ENCODE data around the gene VRK3. TPM values are rescaled to one million over a fixed set of nuclear protein-coding genes. Genes with fewer than 3 reads are reported as not detected.
"Not testable (repeated sequence)": the region's sequence is repeated elsewhere in the genome, so short reads cannot be mapped to it uniquely, and the experiment has no call there.

VRK3 gene
- total RNA-seq (100 to 1,000 TPM in 2 of 5 donors, 10 to 100 TPM in 3; 84.0 to 104 (median 99.3) TPM), total RNA-seq (29.4 to 82.8 (median 68.6) reads per million in 29 experiments)
- total RNA-seq (2013), result 64.3 TPM

- H3K27me3 ChIP-seq (replicated peaks in 1 of 2; ENCODE audit: control insufficient read depth in 2 of 2, extremely low read depth in 1 of 2, insufficient read depth in 2 of 2, low read length in 1 of 2), result no peaks in the 10 kb centered on the region
- Mint-ChIP-seq H3K27me3 (no peaks in the 10 kb centered on the region), H3K4me3 (peak within 1 kb of the TSS; percentile 87 to 93 (median 92)), H3K27ac (peak within 1 kb of the TSS; percentile 99 to 100), H3K9me3 (no peaks in the 10 kb centered on the region), H3K36me3 (peaks cover 10% of the 10 kb centered on the region), H3K4me1 (peaks cover 35 to 58% (median 58%) of the 10 kb centered on the region in 3 donors)
- under 1% methylated on average over 48 of the region's 59 CpGs for WGBS (ENCODE audit: insufficient coverage)
- ChIA-PET CTCF (interaction anchor here in 1 of 2 donors (0.9 kb wide), 2 partner anchors 34 to 111 kb away, joined by 3 to 4 read pairs; no protein-coding TSS in a partner anchor), POLR2A (no interaction called here)
- ATAC-seq (replicated peaks in 1 of 4) (peak; percentile 85 to 88 (median 86)), DNase-seq (peak; percentile 92 to 100 (median 98))
- peaks cover 3 to 43% of the 10 kb centered on the region in 2 experiments for H3K4me1 ChIP-seq (ENCODE audit: control insufficient read depth in 1 of 2, extremely low read depth in 1 of 2, insufficient read depth in 2 of 2, low read length in 2 of 2)
- peaks cover 0 to 11% of the 10 kb centered on the region in 2 donors for H3K36me3 ChIP-seq (ENCODE audit: control insufficient read depth in 2 of 2, extremely low read depth in 1 of 2, insufficient read depth in 1 of 2, low read length in 1 of 2)
- no peaks in the 10 kb centered on the region for H3K9me3 ChIP-seq
- H3K27ac ChIP-seq (ENCODE audit: low read length), result peak within 1 kb of the TSS; percentile 93
- peak within 1 kb of the TSS; percentile 91 to 96 for H3K4me3 ChIP-seq (ENCODE audit: control insufficient read depth in 1 of 2, extremely low read depth in 1 of 2, low read length in 1 of 2)
Measured at GRCh38 chr19:50025022-50025793, at the start of gene VRK3. TSS of gene VRK3 (minus strand) at chr19:50025372. CDS start at chr19:50016162, 9,210 bp downstream.

GRCh38 chr19:50068382-50068781, 43.2 kb upstream of the VRK3 start:
- 91% methylated on average over 4 of the region's 5 CpGs for WGBS (ENCODE audit: insufficient coverage)
- ATAC-seq (replicated peaks in 1 of 4); H3K36me3 ChIP-seq (ENCODE audit: control insufficient read depth in 2 of 2, extremely low read depth in 1 of 2, insufficient read depth in 1 of 2, low read length in 1 of 2); DNase-seq; H3K27ac ChIP-seq (ENCODE audit: low read length); POLR2A ChIA-PET; H3K27ac Mint-ChIP-seq; H3K36me3 Mint-ChIP-seq; H3K4me3 Mint-ChIP-seq; H3K9me3 Mint-ChIP-seq; H3K4me1 ChIP-seq (ENCODE audit: control insufficient read depth in 1 of 2, extremely low read depth in 1 of 2, insufficient read depth in 2 of 2, low read length in 2 of 2); H3K4me3 ChIP-seq (ENCODE audit: control insufficient read depth in 1 of 2, extremely low read depth in 1 of 2, low read length in 1 of 2); H3K9me3 ChIP-seq; CTCF ChIA-PET; H3K4me1 Mint-ChIP-seq: not testable (repeated sequence)
- H3K27me3 ChIP-seq (replicated peaks in 1 of 2; ENCODE audit: control insufficient read depth in 2 of 2, extremely low read depth in 1 of 2, insufficient read depth in 2 of 2, low read length in 1 of 2), result peaks cover 0 to 35% of the 10 kb centered on the region in 2 experiments
- H3K27me3 Mint-ChIP-seq, result peaks cover 12 to 16% of the 10 kb centered on the region in 2 donors

DNA sequence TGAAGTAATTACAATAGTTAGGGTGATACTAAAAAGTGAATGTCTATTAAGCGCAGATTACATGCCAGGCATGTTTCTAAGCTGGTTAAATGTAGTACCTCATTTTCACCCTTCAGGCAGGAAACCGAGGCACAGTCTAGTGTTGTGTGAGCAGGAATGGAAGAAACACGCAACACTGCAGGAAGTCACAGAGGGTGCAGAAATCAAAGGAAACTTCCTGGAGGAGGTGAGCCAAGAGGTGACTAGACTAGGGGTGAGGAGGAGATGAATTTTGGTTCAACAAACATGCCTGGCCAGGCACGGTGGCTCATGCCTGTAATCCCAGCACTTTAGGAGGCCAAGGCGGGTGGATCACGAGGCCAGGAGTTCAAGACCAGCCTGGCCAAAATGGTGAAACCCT, 42.4 kb upstream of the VRK3 start:
- no peak for DNase-seq
- no peaks in the 10 kb centered on the region for H3K36me3 Mint-ChIP-seq
- H3K4me3 ChIP-seq (ENCODE audit: control insufficient read depth in 1 of 2, extremely low read depth in 1 of 2, low read length in 1 of 2), result no peak overlapping the region
- ChIA-PET POLR2A (no interaction called here), CTCF (no interaction called here)
- ATAC-seq (replicated peaks in 1 of 4), result no peak
- peaks cover 0 to 34% of the 10 kb centered on the region in 2 experiments for H3K27me3 ChIP-seq (replicated peaks in 1 of 2; ENCODE audit: control insufficient read depth in 2 of 2, extremely low read depth in 1 of 2, insufficient read depth in 2 of 2, low read length in 1 of 2)
- no peaks in the 10 kb centered on the region for H3K36me3 ChIP-seq (ENCODE audit: control insufficient read depth in 2 of 2, extremely low read depth in 1 of 2, insufficient read depth in 1 of 2, low read length in 1 of 2)
- peaks cover 12 to 17% of the 10 kb centered on the region in 2 donors for H3K27me3 Mint-ChIP-seq
- H3K4me1 Mint-ChIP-seq, result no peaks in the 10 kb centered on the region
- H3K9me3 ChIP-seq, result no peaks in the 10 kb centered on the region
- 83% methylated on average over 1 of the region's 6 CpGs for WGBS (ENCODE audit: insufficient coverage)
- H3K4me1 ChIP-seq (ENCODE audit: control insufficient read depth in 1 of 2, extremely low read depth in 1 of 2, insufficient read depth in 2 of 2, low read length in 2 of 2), result no peaks in the 10 kb centered on the region
- H3K27ac Mint-ChIP-seq, result no peak overlapping the region
- H3K9me3 Mint-ChIP-seq, result no peaks in the 10 kb centered on the region
- no peak overlapping the region for H3K4me3 Mint-ChIP-seq
- H3K27ac ChIP-seq (ENCODE audit: low read length), result no peak overlapping the region

DNA sequence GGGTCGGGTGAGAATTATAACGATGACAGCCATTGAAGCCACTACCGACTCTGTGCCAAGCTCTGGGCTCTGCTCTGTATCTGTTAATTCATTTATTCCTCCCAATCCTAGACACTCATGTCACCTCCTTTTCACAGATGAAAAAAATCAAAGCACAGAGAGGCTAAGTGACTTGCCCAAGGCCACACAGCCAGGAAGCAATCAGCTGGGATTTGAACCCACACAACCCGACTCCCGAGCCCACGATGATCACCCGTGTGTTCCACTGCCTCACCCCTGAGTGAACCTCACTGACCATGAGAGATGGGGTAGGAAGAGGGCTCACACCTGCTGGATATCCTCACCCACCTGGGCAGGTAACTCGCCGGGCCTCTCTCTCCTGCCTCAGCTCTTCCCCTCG, 40.8 kb upstream of the VRK3 start:
- ATAC-seq (replicated peaks in 1 of 4) (no peak), DNase-seq (no peak)
- Histone ChIP-seq H3K4me3 (ENCODE audit: control insufficient read depth in 1 of 2, extremely low read depth in 1 of 2, low read length in 1 of 2) (no peak overlapping the region), H3K27me3 (replicated peaks in 1 of 2; ENCODE audit: control insufficient read depth in 2 of 2, extremely low read depth in 1 of 2, insufficient read depth in 2 of 2, low read length in 1 of 2) (peaks cover 0 to 34% of the 10 kb centered on the region in 2 experiments), H3K36me3 (ENCODE audit: control insufficient read depth in 2 of 2, extremely low read depth in 1 of 2, insufficient read depth in 1 of 2, low read length in 1 of 2) (no peaks in the 10 kb centered on the region), H3K4me1 (ENCODE audit: control insufficient read depth in 1 of 2, extremely low read depth in 1 of 2, insufficient read depth in 2 of 2, low read length in 2 of 2) (no peaks in the 10 kb centered on the region), H3K9me3 (no peaks in the 10 kb centered on the region), H3K27ac (ENCODE audit: low read length) (no peak overlapping the region)
- H3K4me1 Mint-ChIP-seq, result no peaks in the 10 kb centered on the region
- H3K9me3 Mint-ChIP-seq, result no peaks in the 10 kb centered on the region
- ChIA-PET CTCF (no interaction called here), POLR2A (no interaction called here)
- H3K27me3 Mint-ChIP-seq, result peaks cover 10 to 17% of the 10 kb centered on the region in 2 donors
- H3K27ac Mint-ChIP-seq, result no peak overlapping the region
- H3K4me3 Mint-ChIP-seq, result no peak overlapping the region
- H3K36me3 Mint-ChIP-seq, result no peaks in the 10 kb centered on the region
- WGBS (ENCODE audit: insufficient coverage), result 89% methylated on average over 3 of the region's 10 CpGs

GRCh38 chr19:50061650-50062049, 36.5 kb upstream of the VRK3 start:
- H3K27ac Mint-ChIP-seq, result no peak overlapping the region
- H3K4me1 Mint-ChIP-seq, result no peaks in the 10 kb centered on the region
- ATAC-seq (replicated peaks in 1 of 4), result no peak
- WGBS (ENCODE audit: insufficient coverage), result 78% methylated on average over 2 of the region's 5 CpGs
- peaks cover 0 to 29% of the 10 kb centered on the region in 2 experiments for H3K27me3 ChIP-seq (replicated peaks in 1 of 2; ENCODE audit: control insufficient read depth in 2 of 2, extremely low read depth in 1 of 2, insufficient read depth in 2 of 2, low read length in 1 of 2)
- peaks cover 0 to 13% (median 12%) of the 10 kb centered on the region in 3 donors for H3K9me3 Mint-ChIP-seq
- H3K36me3 Mint-ChIP-seq, result peaks cover 11% of the 10 kb centered on the region
- no peak for DNase-seq
- POLR2A ChIA-PET, result no interaction called here
- no peaks in the 10 kb centered on the region for H3K36me3 ChIP-seq (ENCODE audit: control insufficient read depth in 2 of 2, extremely low read depth in 1 of 2, insufficient read depth in 1 of 2, low read length in 1 of 2)
- H3K27ac ChIP-seq (ENCODE audit: low read length), result no peak overlapping the region
- no peak overlapping the region for H3K4me3 ChIP-seq (ENCODE audit: control insufficient read depth in 1 of 2, extremely low read depth in 1 of 2, low read length in 1 of 2)
- CTCF ChIA-PET, result no interaction called here
- H3K9me3 ChIP-seq, result peaks cover 3% of the 10 kb centered on the region
- H3K4me1 ChIP-seq (ENCODE audit: control insufficient read depth in 1 of 2, extremely low read depth in 1 of 2, insufficient read depth in 2 of 2, low read length in 2 of 2), result no peaks in the 10 kb centered on the region
- peaks cover 0 to 15% of the 10 kb centered on the region in 2 donors for H3K27me3 Mint-ChIP-seq
- no peak overlapping the region for H3K4me3 Mint-ChIP-seq

GRCh38 chr19:50060107-50060506, 34.9 kb upstream of the VRK3 start:
- Histone ChIP-seq H3K27ac (ENCODE audit: low read length) (no peak overlapping the region), H3K4me3 (ENCODE audit: control insufficient read depth in 1 of 2, extremely low read depth in 1 of 2, low read length in 1 of 2) (peak overlapping the region in 1 of 2 donors; percentile 33), H3K9me3 (peaks cover 3% of the 10 kb centered on the region), H3K27me3 (replicated peaks in 1 of 2; ENCODE audit: control insufficient read depth in 2 of 2, extremely low read depth in 1 of 2, insufficient read depth in 2 of 2, low read length in 1 of 2) (peaks cover 0 to 25% of the 10 kb centered on the region in 2 experiments), H3K36me3 (ENCODE audit: control insufficient read depth in 2 of 2, extremely low read depth in 1 of 2, insufficient read depth in 1 of 2, low read length in 1 of 2) (no peaks in the 10 kb centered on the region), H3K4me1 (ENCODE audit: control insufficient read depth in 1 of 2, extremely low read depth in 1 of 2, insufficient read depth in 2 of 2, low read length in 2 of 2) (no peaks in the 10 kb centered on the region)
- peaks cover 11% of the 10 kb centered on the region for H3K36me3 Mint-ChIP-seq
- ATAC-seq (replicated peaks in 1 of 4), result no peak
- no peaks in the 10 kb centered on the region for H3K4me1 Mint-ChIP-seq
- ChIA-PET CTCF (interaction anchor here in 1 of 2 donors (0.7 kb wide), 1 partner anchor 222 kb away, joined by 7 read pairs; no protein-coding TSS in a partner anchor), POLR2A (no interaction called here)
- DNase-seq, result no peak
- H3K4me3 Mint-ChIP-seq, result no peak overlapping the region
- H3K27me3 Mint-ChIP-seq, result peaks cover 3 to 6% of the 10 kb centered on the region in 2 donors
- WGBS (ENCODE audit: insufficient coverage), result 86% methylated on average over 12 of the region's 15 CpGs
- no peak overlapping the region for H3K27ac Mint-ChIP-seq
- H3K9me3 Mint-ChIP-seq, result peaks cover 0 to 13% (median 12%) of the 10 kb centered on the region in 3 donors
